ENCODE data around the gene ABLIM3.

- TF ChIP-seq POLR2AphosphoS5 (IDR thresholded peaks at IDR 0.05; ENCODE audit: low read length) = no peak
- TF ChIP-seq YY1 (IDR thresholded peaks at IDR 0.05; ENCODE audit: low read depth, low read length) = no peak
- no peak for TF ChIP-seq GATAD2B (conservative IDR thresholded peaks at IDR 0.05; ENCODE audit: low read depth)
- TF ChIP-seq RCOR1 (conservative IDR thresholded peaks at IDR 0.05; ENCODE audit: low read depth, low read length) = no peak
- TF ChIP-seq ZZZ3 (IDR thresholded peaks at IDR 0.05; ENCODE audit: control insufficient read depth, insufficient read length, low read depth) = no peak
- TF ChIP-seq CTCF (IDR thresholded peaks at IDR 0.05 in 2 of 3, conservative IDR thresholded peaks at IDR 0.05 in 1 of 3; ENCODE audit: control insufficient read depth in 2 of 3, extremely low read depth in 1 of 3, insufficient read depth in 1 of 3, low read depth in 3 of 3, low read length in 3 of 3) = no peak
- no peak for TF ChIP-seq ZBTB11 (CRISPR knock-in tag; IDR thresholded peaks at IDR 0.05)
- TF ChIP-seq USF1 (IDR thresholded peaks at IDR 0.05; ENCODE audit: borderline replicate concordance, extremely low read length, insufficient read depth, low read depth, low read length) = no peak
- TF ChIP-seq CUX1 (IDR thresholded peaks at IDR 0.05; ENCODE audit: insufficient replicate concordance, low read depth, low read length) = no peak
- TF ChIP-seq FOS (IDR thresholded peaks at IDR 0.05; ENCODE audit: borderline replicate concordance, extremely low read depth, insufficient read length) = no peak
- no peak for TF ChIP-seq CEBPZ (IDR thresholded peaks at IDR 0.05; ENCODE audit: low read depth, low read length)
- no peak for TF ChIP-seq HDAC2 (IDR thresholded peaks at IDR 0.05)
- TF ChIP-seq CBFB (IDR thresholded peaks at IDR 0.05; ENCODE audit: low read depth) = no peak
- no peak for TF ChIP-seq EP300 (IDR thresholded peaks at IDR 0.05; ENCODE audit: borderline replicate concordance in 1 of 2, control insufficient read depth in 1 of 2, low read depth in 2 of 2, low read length in 2 of 2)
Observed at GRCh38 chr5:149210225-149210624, 68.9 kb downstream of the ABLIM3 start.
